GM19035 (cell line): ENCODE data around the gene GRIK4.

Source experiments
- ATAC-seq: cut with Tn5 transposase; IDR thresholded peaks from one replicate; pipeline ENCODE4 v1.9.1; 2021; ENCODE audit not compliant: unreplicated experiment

The GRIK4 gene

GRCh38 chr11:120931057-120931779 lies 419.7 kb downstream of the GRIK4 start:
- ATAC-seq, result no peak

DNA sequence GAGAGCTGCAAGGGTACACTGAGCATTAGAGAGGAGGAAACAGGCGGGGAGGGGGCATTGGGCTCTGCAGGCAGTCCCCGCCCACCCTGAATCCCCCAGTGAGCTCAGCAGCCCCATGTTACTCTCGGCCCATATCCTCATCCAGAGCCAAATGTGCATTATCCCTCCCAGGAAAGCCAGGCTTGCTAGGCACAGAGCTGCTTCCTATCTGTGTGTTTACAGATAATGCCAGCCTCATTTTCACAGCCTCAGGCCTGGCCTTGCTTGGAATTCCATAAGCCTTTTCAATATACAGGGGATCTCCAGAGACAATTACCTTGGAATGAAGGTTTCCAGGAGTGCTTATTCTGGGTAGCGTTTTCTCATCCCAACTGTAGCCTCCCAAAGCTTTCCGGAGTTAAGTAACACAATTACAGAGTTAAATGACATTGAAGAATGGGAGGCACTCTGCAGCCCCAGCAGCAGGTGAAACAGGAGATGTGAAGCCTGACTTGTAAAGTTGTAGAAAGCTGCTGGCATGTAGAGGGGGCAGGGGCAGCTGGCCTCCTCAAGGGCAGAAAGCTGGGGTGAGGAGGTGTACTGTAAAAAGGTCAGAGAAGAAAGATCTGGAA lies 420.9 kb downstream of the GRIK4 start:
- ATAC-seq, result no peak

- ATAC-seq, result no peak
These were observed 424.8 kb downstream of the GRIK4 start for GRCh38 chr11:120936356-120936755.

GRCh38 chr11:120937501-120937900 lies 426.0 kb downstream of the GRIK4 start:
- ATAC-seq, result no peak

DNA sequence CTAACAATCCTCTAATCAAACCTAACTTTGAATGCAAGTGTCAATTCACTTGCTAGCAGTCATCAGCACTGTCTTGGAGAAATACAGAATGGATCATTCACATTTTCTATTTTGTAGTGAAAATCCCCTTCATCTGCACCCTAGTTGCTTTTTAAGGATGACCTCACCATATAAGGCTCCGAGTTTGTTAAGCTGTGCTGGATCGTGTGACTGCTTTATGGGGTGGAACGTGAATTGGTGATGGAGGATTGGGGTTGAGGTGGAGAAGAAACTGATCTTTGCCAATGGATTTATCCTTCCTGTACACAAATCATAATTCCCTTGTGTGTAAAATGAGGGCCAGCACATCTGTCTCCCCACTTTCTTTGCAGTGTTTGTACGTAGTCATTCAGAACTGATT lies 426.7 kb downstream of the GRIK4 start:
- no peak for ATAC-seq

DNA sequence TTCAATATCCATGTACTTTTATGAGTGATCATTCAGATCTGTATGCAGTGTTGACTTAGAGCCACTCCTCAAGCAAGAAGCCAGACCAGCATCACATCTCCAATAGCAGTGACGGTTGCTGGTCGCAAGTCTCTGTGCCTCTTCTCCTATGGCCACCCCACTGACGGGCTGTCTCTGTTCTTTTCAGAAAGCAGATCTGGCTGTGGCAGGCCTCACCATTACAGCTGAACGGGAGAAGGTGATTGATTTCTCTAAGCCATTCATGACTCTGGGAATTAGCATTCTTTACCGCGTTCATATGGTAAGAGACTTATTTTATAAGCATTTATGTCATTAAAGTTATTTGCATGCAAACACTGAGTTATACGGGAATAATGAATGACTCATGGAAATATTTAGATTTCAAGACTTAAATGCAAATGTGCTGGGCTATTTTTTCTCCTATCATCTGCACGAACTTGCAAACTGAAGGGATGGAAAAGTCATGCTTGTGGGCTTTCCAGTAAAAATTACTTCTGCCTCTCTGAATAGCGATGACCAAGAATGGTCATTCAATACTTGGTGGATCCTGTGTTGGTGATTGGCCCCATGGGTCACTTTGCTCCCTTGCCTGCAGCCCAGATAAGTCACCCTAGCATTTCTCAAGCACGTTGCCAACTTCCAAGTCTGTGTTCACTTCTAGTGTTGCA lies 428.8 kb downstream of the GRIK4 start:
- ATAC-seq, result no peak

DNA sequence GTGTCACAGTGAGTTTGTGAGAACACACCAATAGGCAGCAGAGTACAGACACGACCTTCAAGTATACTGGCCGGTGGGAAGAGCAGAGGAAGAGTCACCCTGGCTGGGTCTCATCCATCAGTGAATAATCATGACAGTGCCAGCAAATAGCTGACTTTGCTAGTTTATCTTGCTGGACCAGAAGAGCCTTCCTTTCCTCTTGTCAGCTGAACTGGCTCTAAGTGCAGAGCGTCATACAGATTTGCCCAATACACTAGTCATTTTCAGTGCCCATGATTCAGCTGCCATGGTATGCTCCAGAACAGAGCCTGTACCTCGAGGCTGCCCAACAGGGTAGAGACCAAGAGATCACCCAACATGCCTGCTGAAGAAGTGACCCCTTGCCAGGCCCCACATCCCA lies 429.5 kb downstream of the GRIK4 start:
- no peak for ATAC-seq

- no peak for ATAC-seq
These were observed 431.2 kb downstream of the GRIK4 start for GRCh38 chr11:120942701-120943100.

- no peak for ATAC-seq
These were observed 433.5 kb downstream of the GRIK4 start for GRCh38 chr11:120945042-120945441.

GRCh38 chr11:120950880-120951279 lies 439.3 kb downstream of the GRIK4 start:
- ATAC-seq, result no peak

GRCh38 chr11:120952461-120953434 lies 441.2 kb downstream of the GRIK4 start:
- ATAC-seq, result no peak

DNA sequence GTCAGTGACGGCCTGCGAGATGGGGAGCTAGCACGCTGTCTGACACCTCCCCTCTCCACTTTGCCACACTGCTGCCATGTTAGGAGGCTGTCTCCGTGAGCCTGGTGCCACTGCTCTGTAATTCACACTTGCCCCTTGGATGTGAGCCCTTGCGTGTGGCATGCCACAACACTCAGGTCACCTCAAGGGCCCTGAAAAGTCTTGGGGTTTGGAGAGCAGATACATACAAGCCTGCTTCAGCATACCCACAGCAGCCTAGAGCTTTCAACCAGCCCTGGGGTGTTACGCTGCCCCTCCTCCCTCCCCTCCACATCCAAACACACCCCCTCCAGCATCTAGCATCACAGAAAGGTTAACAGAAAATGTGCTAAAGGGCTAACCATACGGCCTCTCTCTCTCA lies 442.8 kb downstream of the GRIK4 start:
- ATAC-seq, result no peak

- ATAC-seq, result no peak
These were observed 445.4 kb downstream of the GRIK4 start for GRCh38 chr11:120956710-120957495.

DNA sequence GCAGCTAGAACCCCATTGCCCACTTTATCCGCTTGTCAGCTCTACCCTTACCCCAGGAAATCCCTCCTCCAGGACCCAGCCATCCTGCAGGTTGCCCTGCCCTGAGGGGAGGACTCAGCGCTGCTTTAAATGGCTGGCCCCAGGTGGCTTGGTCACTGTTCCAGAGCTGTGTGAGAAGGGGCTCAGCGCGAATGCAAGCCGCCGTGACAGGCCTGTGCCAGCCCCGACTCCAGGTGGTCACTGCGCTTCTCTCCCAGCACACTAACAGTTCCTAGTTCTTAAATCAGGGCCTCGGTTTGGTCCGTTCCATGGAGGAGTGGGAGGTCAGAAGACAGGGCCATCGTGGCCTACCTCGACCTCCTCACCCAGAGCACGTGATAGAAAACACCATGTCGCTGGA lies 446.6 kb downstream of the GRIK4 start:
- no peak for ATAC-seq

DNA sequence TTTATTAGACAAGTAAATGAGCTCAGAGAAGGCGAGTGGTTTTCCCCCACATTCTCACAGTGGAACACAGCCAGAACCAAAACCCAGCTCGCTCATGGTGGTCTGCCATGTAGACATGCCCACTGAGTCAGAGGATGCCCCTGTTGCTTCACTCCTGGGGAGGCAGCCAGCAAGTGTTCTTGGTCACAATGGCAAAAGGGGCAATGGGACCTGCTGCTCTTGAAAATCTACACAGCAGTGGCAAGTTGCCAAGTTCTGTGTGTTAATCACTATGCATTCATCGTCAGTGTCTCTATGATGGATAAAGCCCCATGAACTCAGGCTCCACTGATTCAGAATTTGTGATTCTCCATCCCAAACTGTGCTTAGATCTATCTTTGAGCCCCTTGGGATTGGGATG lies 447.6 kb downstream of the GRIK4 start:
- no peak for ATAC-seq

GRCh38 chr11:120964857-120965256 lies 453.3 kb downstream of the GRIK4 start:
- ATAC-seq, result no peak

GRCh38 chr11:120966840-120967239 lies 455.3 kb downstream of the GRIK4 start:
- ATAC-seq, result no peak

- no peak for ATAC-seq
These were observed 458.4 kb downstream of the GRIK4 start for GRCh38 chr11:120969993-120970392.

DNA sequence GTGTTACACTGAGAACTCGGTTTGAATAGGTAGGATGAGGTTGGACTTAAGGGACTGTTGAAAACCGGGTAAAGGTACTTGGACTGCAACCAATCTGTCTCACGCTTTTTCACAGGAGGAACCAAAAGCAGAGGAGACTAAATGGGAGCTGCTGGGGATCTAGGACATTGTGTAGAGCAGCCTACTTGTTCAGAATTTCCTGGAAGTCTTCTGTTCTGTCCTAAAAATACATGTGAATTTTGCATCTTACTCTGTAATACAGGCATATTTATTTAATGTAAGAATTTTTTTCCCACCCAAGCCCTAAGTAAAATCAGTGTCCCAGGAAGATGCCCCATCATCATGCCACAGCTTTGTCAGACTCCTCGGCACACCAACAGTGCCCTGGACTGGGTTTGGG lies 460.3 kb downstream of the GRIK4 start:
- no peak for ATAC-seq

DNA sequence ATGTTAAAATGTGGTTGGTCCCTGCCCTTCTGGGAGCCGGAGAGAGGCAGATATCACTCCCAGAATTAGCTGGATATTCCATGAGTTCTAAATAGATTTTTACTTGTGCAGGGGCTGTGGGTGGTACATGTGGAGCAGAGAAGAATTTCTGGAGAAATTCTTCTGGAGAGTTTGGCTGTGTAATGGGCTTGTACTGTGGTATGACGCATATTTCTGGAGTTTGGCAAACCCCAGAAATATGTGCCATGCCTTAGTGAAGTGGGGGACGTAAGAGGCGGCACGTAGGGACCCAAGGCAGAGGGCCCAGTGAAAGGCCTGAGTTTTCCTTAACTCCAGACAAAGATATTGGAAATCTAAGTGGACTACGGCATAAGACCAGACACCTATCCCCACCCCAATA lies 461.1 kb downstream of the GRIK4 start:
- ATAC-seq, result no peak
